NCI-H146 (cell line): Measurements from ENCODE around the gene TBC1D9.
A peak's percentile ranks its signal among the peaks of the same experiment; 100 is the strongest.

Experiments used
- DNase-seq: peaks from one replicate; lab custom pipeline; 2025; lab: John Stamatoyannopoulos, UW

TBC1D9 gene

DNA sequence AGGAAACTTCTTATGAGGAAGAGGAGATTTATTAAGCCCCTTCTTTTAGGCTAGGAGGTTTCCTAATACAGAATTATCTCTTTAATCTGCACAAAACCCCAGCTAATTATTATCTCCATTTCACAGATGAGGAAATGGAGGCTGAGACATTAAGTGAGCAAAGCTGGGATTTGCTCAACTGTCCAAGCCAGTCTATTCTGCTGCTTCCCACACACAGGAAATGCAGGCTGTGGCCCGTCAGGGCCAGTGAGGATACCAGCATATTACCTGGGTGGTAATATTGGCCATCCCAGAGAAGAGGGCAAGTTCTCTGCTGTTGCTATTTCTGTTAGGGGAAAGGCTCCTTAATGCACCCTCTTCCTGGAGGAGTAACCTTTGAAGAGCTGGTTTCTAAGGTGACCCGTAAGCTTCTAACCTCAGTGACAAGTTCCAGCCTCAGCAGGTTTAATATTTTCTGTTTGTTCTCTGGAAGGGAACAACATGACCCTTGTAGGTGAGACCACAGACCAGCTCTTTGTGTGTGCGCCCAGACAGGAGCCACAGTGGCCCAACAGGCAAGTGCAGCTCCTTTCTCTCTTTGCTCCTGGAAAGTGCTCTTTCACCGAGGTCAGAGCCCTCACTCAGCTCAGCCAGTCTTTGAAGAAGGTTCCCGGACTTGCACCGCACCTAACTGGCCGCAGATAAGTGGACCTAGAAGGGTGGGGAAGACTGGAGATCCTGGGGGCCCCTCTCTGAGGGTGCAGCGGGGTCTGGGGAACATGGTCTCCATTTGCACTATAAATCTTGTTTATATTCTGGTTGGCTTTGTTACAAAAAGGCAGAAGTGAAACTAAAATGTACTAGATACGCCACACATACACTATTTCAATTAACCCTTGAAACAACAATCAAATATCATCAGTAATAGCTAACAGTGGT lies 35.5 kb downstream of the TBC1D9 start:
- DNase-seq: no peak

- no peak for DNase-seq
Observed at GRCh38 chr4:140719686-140720085, 36.5 kb downstream of the TBC1D9 start.

DNA sequence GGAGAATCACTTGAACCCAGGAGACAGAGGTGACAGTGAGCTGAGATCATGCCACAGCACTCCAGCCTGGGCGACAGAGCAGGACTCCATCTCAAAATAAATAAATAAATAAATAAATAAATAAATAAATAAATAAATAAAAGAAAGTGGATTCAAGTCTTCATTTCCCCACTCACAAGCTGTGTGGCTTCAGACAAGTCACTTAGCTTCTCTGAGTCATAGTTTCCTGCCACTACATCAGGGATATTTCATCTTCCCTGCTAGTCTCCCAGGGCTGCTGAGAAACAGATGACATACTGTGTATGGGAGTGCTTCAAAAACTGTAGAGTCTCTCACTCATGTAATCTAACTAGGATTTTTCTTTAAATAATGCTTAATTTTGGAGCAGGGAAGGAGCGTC lies 37.2 kb downstream of the TBC1D9 start:
- DNase-seq: no peak

DNA sequence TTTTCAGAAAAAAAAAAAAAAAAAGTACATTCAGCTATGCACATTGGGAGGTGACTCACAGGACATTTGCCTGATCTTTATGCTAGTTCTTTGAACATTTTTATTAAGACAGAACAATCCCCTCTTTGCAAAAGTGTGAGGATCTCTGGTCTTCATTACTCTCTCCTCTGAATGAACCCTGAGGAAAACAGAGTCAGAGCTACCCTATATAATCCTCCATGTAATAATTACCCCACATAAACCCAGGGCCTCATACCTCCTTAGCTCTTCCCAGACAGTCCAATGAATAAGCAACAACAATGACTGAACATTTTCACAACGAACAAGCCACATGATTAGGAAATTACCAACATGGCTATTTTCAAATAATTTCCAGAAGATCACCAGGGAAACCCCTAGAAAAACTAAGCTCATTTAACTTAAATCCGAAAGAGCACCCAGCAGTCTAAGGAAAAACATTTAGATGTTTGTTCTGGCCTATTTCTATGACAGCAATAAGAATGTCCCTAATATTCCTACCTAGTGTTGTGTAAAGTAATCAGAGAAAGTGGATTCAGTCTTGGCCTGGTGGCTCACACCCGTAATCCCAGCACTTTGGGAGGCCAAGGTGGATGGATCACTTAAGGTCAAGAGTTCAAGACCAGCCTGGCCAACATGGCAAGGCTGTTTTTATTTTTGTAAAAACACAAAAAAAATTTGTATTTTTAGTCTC lies 37.8 kb downstream of the TBC1D9 start:
- DNase-seq: no peak

DNA sequence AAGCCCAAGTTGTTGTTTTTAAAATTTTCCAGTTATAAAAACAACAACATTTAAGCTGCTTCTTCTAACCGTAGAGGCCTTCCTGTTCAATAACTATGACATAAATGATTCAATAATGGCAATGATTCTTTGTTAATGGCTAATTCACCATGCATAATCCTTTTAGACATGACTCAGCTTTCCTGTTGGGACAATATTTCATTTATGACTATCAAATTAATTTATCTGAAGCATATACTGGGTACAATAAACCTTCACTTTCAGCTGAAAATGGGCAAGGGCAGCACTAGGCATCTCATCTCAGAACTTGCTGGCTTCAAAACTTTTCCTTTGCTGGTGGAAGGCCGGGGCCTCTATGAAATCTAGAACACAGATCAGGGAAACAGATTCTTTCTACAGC lies 38.9 kb downstream of the TBC1D9 start:
- DNase-seq: no peak

DNA sequence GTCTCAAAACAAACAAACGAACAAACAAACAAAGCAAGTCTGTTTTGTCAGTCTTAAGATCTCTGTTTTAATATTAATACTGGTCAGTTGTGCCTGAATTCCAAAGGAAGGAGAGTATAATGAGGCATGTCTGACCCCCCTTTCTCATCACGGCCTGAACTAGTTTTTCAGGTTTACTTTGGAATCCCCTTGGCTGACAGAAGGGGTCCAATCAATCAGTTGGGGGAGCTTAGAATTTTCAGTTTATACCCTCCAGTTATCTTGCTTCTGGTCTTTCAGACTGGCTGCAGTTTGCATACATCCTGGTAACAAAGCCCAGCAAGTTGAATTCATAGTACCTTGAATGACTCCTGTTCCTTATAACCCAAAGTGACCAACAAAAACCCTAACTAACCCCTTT lies 41.1 kb downstream of the TBC1D9 start:
- DNase-seq: no peak

- no peak for DNase-seq
Observed at GRCh38 chr4:140711910-140712309, 44.3 kb downstream of the TBC1D9 start.

DNA sequence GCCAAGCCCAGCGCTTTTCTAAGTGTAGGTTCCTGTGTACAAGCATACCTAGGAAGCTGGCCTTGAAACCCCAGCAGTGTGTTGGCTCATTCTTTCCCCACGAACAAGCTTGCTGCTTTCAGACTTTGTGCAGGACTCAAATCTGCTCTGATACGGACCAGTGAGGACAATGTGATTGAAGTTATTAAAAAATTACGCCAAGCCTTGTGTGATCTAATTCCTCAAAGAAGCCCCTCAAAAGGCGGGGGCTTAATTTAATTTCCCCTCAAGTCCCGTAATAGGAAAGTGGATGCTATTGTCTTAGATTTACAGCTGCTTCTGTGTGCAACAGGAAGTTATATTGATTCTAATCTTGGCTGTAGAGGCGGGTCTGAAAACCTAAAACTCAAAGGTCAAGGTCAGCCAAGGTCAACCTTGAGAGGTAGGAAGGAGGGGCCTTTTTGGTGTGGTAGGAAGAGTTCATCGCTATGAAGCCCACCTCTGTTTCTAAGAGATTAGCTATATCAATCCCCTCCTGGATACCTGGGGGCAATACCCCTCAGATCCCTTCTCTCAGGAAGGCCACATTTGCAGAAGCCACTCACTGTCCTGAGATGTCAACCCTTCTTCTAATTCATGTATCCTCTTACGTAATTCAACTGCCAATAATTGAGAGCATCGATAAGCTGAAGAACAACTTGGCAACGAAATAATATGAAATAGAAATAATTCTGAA lies 45.1 kb downstream of the TBC1D9 start:
- no peak for DNase-seq

DNA sequence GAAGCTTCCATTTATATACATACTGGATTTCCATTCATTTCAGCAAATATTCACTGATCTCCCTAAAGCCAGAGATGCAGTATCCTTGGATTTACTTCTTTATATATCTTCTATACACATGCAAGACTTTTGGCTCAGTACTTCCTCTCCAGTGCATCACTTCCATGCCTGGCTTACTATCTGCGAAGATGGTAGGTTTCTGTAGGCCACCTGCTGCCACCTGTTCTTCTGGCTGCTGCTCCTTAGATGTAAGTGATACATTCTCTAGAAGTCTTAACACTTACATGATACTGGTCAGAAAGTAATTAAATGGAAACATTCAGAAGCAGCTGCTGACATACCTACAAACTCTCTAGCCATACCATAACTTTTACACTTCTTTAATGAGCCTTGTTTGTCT lies 48.9 kb downstream of the TBC1D9 start:
- DNase-seq: no peak

- no peak for DNase-seq
Observed at GRCh38 chr4:140706665-140707064, 49.5 kb downstream of the TBC1D9 start.

- DNase-seq: no peak
Observed at GRCh38 chr4:140706276-140706625, 49.9 kb downstream of the TBC1D9 start.

- no peak for DNase-seq
Observed at GRCh38 chr4:140705625-140706275, 50.4 kb downstream of the TBC1D9 start.

DNA sequence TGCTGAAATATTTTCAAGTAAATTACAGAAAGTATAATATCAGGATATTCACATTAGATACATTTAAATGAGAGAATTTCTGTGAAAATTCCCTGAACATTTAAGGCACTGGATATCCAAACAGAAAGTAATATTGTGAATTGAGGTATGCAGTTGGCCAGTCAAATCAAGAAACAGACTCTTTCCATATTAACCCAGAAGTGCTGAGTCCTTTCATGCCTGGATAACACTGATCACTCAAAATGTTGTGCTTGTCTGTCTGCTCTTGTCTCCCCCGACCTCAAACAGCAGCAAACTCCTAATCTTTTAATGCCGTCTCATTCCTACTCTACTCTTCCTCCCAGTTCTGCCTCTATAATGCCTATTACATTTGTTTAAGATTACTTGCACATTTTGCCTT lies 51.2 kb downstream of the TBC1D9 start:
- no peak for DNase-seq

DNA sequence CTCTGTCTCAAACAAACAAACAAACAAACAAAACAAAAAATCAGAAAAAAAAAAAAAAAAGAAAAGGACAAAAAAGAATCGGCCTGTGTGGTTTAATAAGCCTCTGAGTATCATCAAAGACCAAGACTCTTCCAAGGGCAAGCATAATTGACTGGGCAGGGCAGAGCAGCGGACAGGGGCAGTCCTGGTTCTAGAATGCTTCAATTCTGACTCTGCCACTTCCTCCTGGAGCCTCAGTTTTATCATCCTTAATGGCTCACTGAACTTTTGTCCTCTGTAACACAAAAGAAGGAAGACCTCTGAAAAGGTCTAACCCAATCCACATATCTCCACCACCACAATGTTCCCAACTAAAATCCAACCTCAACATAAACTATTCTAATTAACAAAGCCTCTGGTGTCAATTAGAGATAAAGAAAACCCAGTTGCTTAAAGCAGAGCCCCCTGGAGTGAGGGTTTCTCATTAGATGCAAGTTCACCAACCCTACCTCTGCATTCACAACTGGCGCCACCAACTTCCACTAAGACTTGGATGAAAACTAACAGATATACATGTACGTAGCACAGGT lies 51.7 kb downstream of the TBC1D9 start:
- no peak for DNase-seq

GRCh38 chr4:140703463-140703862 lies 52.7 kb downstream of the TBC1D9 start:
- DNase-seq: no peak

- no peak for DNase-seq
Observed at GRCh38 chr4:140702096-140702757, 54.0 kb downstream of the TBC1D9 start.

DNA sequence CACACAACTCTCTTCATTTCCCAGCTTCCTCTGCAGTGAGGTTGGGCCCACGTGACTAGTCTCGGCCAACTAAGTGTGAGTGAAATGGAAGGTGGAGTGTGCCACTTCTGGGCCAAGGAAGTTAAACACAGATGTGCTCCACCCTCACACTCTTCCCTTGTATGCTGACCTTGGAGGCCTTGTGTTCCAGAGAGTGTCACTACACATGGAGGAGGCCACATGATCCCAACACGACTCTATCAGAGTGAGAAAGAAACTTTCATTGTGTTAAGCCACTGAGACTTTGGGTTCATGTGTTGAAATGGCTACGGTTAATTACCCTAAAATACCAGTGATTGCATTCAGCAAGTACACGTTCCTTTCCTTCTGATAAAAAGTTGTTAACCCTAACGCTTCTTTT lies 55.1 kb downstream of the TBC1D9 start:
- no peak for DNase-seq

GRCh38 chr4:140697709-140698560 lies 58.2 kb downstream of the TBC1D9 start:
- peak; percentile 39 for DNase-seq

DNA sequence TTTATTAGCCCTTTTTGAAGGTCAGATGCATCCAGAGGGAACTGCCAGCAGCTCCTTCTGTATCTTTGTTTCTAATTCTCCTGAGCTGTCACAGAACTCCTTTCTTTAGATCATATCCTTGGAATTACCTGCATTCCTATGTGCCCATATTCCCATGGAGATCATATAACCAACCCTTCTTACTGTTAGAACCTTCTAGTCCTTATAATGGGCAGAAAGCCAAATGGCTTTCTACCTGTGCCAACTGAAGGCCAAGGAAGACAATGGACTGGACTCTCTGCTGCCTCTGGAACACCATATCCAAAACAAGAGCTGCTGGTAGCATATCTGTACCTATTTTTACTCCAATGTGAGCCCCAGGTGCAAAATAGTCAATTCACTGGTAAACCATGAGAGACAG lies 60.7 kb downstream of the TBC1D9 start:
- no peak for DNase-seq

GRCh38 chr4:140693562-140693961 lies 62.6 kb downstream of the TBC1D9 start:
- no peak for DNase-seq
